Large intestine (tissue), 3 donors: ENCODE data around the gene CIC. TPM values are rescaled to one million over a fixed set of nuclear protein-coding genes. Genes with fewer than 3 reads are reported as not detected.
A peak's percentile ranks its signal among the peaks of the same experiment; 100 is the strongest.

Source experiments
- DNase-seq, 2 donors: peaks; one replicate each; pipeline versions ENCODE4 v3.0.0 to v3.0.0-alpha.2; 2013
- H3K27ac ChIP-seq: one replicate; pipeline ENCODE4 v1.5.1; 2013; ENCODE audit warnings: low read length
- H3K27me3 ChIP-seq: 2 replicates; pipeline ENCODE4 v1.6.1; 2013; ENCODE audit warnings: low read length; ENCODE audit not compliant: control insufficient read depth, insufficient read depth
- H3K36me3 ChIP-seq: 2 replicates; pipeline ENCODE4 v1.6.1; 2013; ENCODE audit warnings: low read length; ENCODE audit not compliant: control insufficient read depth, insufficient read depth
- H3K4me1 ChIP-seq: one replicate; pipeline ENCODE4 v1.6.1; 2013; ENCODE audit warnings: low read length; ENCODE audit not compliant: control insufficient read depth, insufficient read depth
- H3K4me3 ChIP-seq: one replicate; pipeline ENCODE4 v1.5.1; 2013; ENCODE audit warnings: low read length
- H3K9me3 ChIP-seq: one replicate; pipeline ENCODE4 v1.6.1; 2013; ENCODE audit warnings: mild to moderate bottlenecking, low read depth, low read length, moderate library complexity; ENCODE audit not compliant: control insufficient read depth
- WGBS: methylation state at CpG from one replicate; pipeline ENCODE4 v1.1.5; 2013; ENCODE audit warnings: low lambda C conversion rate; ENCODE audit not compliant: insufficient coverage; 5-methylcytosine and 5-hydroxymethylcytosine counted together
- polyA plus RNA-seq: library from polyadenylated mRNA; unstranded; fragments of 120-200 nt; gene quantifications from one replicate; pipeline ENCODE4 v1.2.1, GENCODE V29; 2013

Gene CIC
- polyA plus RNA-seq, 1 donor = 43.4 TPM

DNA sequence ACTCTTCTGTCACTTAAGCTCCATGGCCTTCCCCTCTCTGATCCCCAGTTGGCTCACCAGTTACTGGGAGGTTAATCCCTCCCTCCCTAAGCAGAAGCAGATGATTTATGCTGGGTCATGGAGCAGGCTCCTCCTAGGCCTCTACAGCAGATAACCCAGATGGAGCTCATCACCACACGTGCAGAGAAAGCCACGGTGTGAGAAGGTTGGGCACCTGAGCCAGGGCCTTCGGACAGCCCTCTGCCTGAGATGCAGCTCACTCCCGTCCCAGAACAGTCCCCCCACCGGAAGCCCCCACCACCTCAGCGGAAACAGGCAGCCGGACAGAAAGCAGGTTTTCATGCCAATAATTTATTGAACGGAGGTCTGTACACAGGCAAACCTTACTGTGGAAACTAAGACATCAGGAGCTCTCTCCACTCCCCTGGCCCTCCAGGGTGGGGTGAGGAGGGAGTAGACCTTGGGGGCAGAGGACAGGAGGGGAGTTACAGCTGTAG is 39.1 kb upstream of the CIC start:
- no peaks in the 10 kb centered on the region for H3K9me3 ChIP-seq
- no peak overlapping the region for H3K4me3 ChIP-seq
- no peaks in the 10 kb centered on the region for H3K27me3 ChIP-seq
- WGBS = no CpG with 5 or more reads among the region's 8 CpGs
- peaks cover 79% of the 10 kb centered on the region for H3K36me3 ChIP-seq
- peak; percentile 68 to 77 for DNase-seq
- H3K27ac ChIP-seq = peak overlapping the region; percentile 69
- peaks cover 51% of the 10 kb centered on the region for H3K4me1 ChIP-seq

GRCh38 chr19:42230571-42230970 is 38.5 kb upstream of the CIC start:
- Histone ChIP-seq H3K27ac (peak overlapping the region; percentile 69), H3K36me3 (peaks cover 79% of the 10 kb centered on the region), H3K27me3 (no peaks in the 10 kb centered on the region), H3K9me3 (no peaks in the 10 kb centered on the region), H3K4me3 (no peak overlapping the region), H3K4me1 (peaks cover 51% of the 10 kb centered on the region)
- DNase-seq = peak in 1 of 2 donors; percentile 75
- WGBS = no CpG with 5 or more reads among the region's 4 CpGs

DNA sequence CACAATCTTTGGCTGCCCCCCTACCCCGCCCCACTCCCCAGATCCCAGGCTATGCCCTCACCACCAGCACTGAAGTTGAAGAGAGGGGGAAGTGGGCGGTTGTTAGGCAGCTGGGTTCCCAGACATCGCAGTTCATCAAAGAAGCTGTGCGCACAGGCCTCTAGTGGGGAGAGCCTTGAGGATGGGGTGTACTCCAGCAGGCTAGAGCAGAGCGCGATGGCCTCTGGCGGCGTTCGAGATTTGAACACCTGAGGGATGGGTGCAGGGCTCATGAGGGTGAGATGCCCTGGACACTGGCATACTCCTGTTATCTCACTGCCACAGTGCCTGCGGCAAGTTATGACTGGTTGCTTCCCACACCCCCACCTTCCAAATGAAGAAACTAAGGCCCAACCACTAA is 36.6 kb upstream of the CIC start:
- H3K27ac ChIP-seq = peak overlapping the region; percentile 85
- no peaks in the 10 kb centered on the region for H3K27me3 ChIP-seq
- peaks cover 51% of the 10 kb centered on the region for H3K4me1 ChIP-seq
- no peaks in the 10 kb centered on the region for H3K9me3 ChIP-seq
- WGBS = no CpG with 5 or more reads among the region's 10 CpGs
- DNase-seq = no peak
- H3K36me3 ChIP-seq = peaks cover 76% of the 10 kb centered on the region
- H3K4me3 ChIP-seq = no peak overlapping the region

GRCh38 chr19:42233106-42233505 is 35.9 kb upstream of the CIC start:
- peaks cover 51% of the 10 kb centered on the region for H3K4me1 ChIP-seq

GRCh38 chr19:42233678-42234292 is 35.3 kb upstream of the CIC start:
- Histone ChIP-seq H3K4me3 (no peak overlapping the region), H3K9me3 (no peaks in the 10 kb centered on the region), H3K27ac (peak overlapping the region; percentile 85), H3K27me3 (no peaks in the 10 kb centered on the region), H3K4me1 (peaks cover 44% of the 10 kb centered on the region), H3K36me3 (peaks cover 72% of the 10 kb centered on the region)
- WGBS = no CpG with 5 or more reads among the region's 6 CpGs
- peak; percentile 82 to 93 for DNase-seq

More at GRCh38 chr19:42233106-42233505, 35.9 kb upstream of the CIC start:
- DNase-seq = no peak
- Histone ChIP-seq H3K36me3 (peaks cover 71% of the 10 kb centered on the region), H3K4me3 (no peak overlapping the region), H3K27me3 (no peaks in the 10 kb centered on the region), H3K9me3 (no peaks in the 10 kb centered on the region), H3K27ac (peak overlapping the region; percentile 85)
- no CpG with 5 or more reads among the region's 7 CpGs for WGBS

DNA sequence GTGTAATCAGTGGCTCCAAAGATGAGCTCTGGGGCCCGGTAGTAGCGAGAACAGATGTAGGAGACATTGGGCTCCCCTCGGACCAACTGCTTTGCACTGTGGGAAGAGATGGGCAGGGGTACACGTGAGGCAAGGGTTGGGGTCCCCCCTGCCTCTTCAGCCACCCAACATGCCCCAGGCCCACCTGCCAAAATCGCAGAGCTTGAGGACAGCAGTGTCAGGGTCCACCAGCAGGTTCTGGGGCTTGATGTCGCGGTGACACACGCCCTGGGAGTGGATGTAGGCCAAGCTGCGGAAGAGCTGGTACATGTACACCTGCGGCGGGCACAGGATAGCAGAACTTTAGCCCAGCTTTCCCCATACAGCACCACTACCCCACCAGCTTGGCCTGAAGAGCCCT is 34.7 kb upstream of the CIC start:
- peak overlapping the region; percentile 85 for H3K27ac ChIP-seq
- H3K27me3 ChIP-seq = no peaks in the 10 kb centered on the region
- no peak overlapping the region for H3K4me3 ChIP-seq
- no CpG with 5 or more reads among the region's 11 CpGs for WGBS
- H3K9me3 ChIP-seq = no peaks in the 10 kb centered on the region
- peaks cover 38% of the 10 kb centered on the region for H3K4me1 ChIP-seq
- peaks cover 72% of the 10 kb centered on the region for H3K36me3 ChIP-seq
- DNase-seq = no peak

DNA sequence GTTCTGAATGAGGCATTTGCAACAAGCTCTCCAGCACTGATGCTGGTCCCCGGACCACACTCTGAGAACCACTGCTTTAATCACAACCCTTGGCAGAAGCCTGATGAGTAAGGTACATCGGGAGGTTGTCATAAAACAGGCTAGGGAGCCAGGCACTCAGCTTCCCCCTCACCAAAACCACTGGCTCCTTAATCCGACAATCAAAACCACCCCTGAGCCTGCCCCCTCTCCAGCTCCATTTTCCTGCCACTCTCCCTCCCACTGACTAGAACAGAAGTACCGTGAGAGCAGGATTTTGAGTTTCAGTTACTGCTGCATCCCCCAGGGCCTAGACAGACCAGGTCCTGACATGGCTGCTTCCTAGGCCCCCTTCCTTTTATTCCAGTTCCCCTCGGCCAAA is 33.9 kb upstream of the CIC start:
- Histone ChIP-seq H3K4me1 (peaks cover 31% of the 10 kb centered on the region), H3K36me3 (peaks cover 72% of the 10 kb centered on the region), H3K4me3 (no peak overlapping the region), H3K27me3 (no peaks in the 10 kb centered on the region), H3K27ac (no peak overlapping the region), H3K9me3 (no peaks in the 10 kb centered on the region)
- DNase-seq = no peak
- 40% methylated on average over 1 of the region's 5 CpGs for WGBS

DNA sequence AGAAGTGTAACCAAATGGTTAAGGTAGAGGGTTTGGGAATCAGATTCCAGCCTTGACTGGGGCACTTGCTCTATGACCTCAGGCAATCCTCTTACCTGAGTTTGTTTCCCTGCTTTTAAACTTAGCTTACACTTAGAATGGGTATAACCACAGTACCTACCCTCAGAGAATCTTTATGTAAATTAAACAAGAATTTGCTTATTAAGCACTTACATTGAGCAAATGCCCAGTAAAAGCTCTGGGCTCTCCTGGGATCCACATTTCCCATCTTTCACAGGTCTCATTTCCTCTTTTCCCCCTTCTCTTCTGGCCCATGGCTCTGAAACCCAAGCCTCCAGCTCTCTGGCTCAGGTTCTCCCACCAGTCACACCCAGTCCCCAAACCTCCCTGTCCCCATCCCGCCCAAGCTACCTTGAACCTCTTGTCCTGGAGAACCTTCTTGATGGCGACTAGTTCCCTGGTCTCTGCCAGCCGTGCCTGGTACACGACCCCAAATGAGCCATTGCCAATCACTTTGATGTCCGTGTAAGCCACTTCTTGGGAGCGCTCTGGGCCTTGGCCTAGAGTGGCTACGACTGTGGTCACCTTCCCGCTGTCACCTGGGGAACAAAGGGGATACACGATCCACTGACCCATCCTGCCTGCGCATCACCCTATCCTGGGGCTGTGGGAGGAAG is 29.4 kb upstream of the CIC start:
- Histone ChIP-seq H3K4me1 (peaks cover 13% of the 10 kb centered on the region), H3K27me3 (no peaks in the 10 kb centered on the region), H3K27ac (no peak overlapping the region), H3K36me3 (peaks cover 43% of the 10 kb centered on the region), H3K9me3 (no peaks in the 10 kb centered on the region), H3K4me3 (no peak overlapping the region)
- no CpG with 5 or more reads among the region's 10 CpGs for WGBS
- DNase-seq = no peak

DNA sequence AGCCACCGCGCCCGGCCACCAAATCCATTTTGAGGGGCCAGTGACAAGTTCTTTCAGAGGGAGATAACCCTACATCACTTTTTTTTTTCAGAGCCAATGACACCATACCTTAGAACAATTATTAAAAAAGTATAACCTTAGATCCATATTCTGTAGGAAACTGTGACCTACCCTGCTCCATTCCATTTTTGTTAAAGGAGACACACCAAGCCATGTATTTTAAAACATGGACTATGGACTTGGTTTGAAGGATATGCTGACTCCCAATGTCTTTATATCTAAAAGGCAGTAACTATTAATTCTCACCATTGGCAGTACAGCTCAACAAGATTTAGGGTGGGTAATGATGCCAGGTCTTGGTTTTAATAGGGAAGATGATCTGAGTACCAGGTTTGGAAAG is 27.8 kb upstream of the CIC start:
- no peak overlapping the region for H3K27ac ChIP-seq
- H3K9me3 ChIP-seq = no peaks in the 10 kb centered on the region
- no peaks in the 10 kb centered on the region for H3K27me3 ChIP-seq
- DNase-seq = no peak
- no CpG with 5 or more reads among the region's 3 CpGs for WGBS
- peaks cover 28% of the 10 kb centered on the region for H3K36me3 ChIP-seq
- H3K4me3 ChIP-seq = peak overlapping the region; percentile 58
- H3K4me1 ChIP-seq = peaks cover 17% of the 10 kb centered on the region

DNA sequence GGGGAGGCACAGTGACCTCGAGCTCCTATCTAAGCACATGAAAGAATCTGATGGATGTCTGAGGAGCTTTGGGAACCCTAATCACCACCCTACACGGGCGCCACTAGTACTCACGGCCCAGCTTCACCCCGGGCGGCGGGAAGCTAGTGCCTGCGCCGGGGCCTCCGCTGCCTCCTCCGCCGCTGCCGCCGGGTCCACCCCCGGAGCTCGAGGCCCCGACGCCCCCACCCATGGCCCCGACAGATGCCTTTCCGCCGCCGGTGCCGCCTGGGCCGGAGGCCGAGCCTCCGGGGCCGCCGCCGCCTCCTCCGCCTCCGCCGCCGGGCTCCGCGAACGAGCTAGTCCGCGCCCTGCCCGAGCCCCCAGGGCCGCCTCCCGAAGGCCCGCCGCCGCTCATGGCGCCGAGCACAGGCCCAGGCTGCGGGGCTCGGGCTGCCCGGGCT is 27.0 kb upstream of the CIC start:
- H3K4me3 ChIP-seq = peak overlapping the region; percentile 58
- no peaks in the 10 kb centered on the region for H3K27me3 ChIP-seq
- peaks cover 17% of the 10 kb centered on the region for H3K4me1 ChIP-seq
- H3K9me3 ChIP-seq = no peaks in the 10 kb centered on the region
- H3K36me3 ChIP-seq = peaks cover 27% of the 10 kb centered on the region
- no CpG with 5 or more reads among the region's 49 CpGs for WGBS
- DNase-seq = no peak
- peak overlapping the region; percentile 6 for H3K27ac ChIP-seq
